HG02938 (cell line): ENCODE data around the gene KIF26B.
"Not testable (repeated sequence)": the region's sequence is repeated elsewhere in the genome, so short reads cannot be mapped to it uniquely, and the experiment has no call there.

Experiments
- ATAC-seq: cut with Tn5 transposase; IDR thresholded peaks from one replicate; pipeline ENCODE4 v1.9.1; 2021; ENCODE audit warnings: mild to moderate bottlenecking, moderate library complexity; ENCODE audit not compliant: unreplicated experiment

Gene KIF26B

GRCh38 chr1:245666412-245666811 lies 511.6 kb downstream of the KIF26B start:
- no peak for ATAC-seq

DNA sequence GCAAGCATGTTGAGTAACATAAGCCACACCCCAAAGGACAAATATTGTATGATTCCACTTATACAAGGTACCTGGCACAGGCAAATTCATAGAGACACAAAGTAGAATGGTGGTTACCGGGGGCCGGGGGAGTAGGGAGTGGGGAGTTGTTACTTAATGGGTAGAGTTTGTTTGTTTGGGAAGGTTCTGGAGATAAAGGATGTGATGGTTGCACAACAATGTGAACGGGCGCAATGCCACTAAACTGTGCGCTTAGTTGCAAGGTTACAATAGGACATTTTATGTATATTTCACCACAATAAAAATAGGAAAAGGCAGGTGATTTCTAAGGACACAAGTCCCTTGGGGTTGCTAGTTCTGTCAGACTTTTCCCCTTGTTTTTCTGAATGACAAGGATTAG lies 516.6 kb downstream of the KIF26B start:
- no peak for ATAC-seq

DNA sequence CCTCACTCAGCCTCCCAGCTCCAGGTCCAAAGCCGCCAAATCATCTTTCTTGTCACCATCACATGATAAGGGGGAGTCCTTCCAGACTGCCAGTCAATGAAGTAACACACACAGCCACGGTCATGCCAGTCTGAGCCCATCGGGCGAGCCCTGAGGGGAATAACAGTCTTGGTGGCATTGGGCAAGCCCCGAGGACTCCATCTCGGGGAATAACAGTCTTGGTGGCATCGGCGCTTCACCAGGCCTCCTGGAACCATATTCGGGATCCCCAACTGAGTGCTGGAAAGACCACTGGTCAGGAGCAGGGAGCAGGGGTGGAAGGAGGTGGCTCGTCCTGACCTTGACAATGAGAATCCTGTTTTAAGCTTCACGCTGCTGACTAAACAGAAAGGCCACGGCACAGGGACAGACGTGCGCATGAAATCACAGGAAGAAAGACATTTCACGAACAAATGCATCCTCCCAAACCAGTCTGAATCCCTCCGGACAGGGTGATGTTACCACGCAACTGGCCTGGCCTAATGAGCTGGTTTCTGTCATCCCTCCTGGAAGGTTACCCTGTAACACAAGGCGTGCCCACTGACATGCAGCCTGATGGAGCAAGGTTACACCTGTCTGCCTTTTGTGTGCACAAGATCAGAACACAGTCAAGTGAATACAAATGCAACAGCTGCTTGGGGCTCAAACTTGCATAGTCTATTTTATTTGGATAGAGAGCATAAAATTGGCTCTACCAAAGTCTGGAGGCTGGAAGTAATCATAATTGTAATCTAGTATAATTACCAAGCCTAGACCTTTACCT lies 517.4 kb downstream of the KIF26B start:
- no peak for ATAC-seq

DNA sequence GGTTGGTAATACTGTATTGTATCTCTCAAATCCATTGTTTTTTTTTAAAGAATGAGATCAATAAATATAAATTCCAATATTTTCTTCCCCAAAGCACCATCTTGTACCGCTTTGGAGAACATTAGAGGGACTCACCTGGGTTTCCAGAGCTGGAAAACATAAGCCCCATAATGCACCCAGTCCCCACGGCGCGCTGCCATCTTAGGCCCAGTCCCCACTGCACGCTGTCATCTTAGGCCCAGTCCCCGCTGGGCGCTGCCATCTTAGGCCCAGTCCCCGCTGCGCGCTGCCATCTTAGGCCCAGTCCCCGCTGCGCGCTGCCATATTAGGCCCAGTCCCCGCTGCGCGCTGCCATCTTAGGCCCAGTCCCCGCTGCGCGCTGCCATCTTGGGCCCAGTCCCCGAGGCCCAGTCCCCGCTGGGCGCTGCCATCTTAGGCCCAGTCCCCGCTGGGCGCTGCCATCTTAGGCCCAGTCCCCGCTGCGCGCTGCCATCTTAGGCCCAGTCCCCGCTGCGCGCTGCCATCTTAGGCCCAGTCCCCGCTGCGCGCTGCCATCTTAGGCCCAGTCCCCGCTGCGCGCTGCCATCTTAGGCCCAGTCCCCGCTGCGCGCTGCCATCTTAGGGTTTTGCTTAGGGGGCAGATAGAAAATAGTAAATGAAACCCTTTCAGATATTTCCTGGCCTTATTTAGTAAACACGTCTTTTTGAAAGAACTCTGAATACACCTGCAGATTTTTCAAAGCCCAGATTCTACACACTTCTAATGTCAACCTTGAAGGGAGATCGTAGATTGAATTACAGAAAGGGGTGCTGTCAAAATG lies 518.3 kb downstream of the KIF26B start:
- ATAC-seq: not testable (repeated sequence)

DNA sequence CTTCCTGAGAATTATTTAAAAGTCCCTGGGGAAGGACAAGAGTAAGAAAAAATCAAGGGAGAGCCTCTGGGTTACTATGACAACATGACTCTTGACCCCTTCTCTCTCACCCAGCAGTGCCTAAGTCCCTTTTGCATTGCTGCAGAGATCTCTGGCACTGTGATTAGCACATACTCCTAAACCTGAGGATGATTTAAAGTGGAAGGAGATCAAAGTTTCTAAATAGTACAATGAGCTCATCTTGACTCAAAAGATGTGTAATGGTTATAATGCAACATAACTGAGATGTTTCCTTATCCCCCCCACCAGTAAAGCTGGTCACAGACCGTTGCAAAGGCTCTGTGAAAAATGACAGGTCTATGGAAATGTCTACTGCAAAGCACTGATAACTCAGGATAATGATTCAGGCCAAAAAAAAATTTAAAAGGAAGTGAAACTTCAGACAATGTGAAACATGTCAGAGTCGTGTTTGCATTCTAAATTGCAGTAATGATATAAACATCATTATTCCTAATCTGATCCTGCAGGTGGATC lies 519.2 kb downstream of the KIF26B start:
- peak; percentile 69 for ATAC-seq

DNA sequence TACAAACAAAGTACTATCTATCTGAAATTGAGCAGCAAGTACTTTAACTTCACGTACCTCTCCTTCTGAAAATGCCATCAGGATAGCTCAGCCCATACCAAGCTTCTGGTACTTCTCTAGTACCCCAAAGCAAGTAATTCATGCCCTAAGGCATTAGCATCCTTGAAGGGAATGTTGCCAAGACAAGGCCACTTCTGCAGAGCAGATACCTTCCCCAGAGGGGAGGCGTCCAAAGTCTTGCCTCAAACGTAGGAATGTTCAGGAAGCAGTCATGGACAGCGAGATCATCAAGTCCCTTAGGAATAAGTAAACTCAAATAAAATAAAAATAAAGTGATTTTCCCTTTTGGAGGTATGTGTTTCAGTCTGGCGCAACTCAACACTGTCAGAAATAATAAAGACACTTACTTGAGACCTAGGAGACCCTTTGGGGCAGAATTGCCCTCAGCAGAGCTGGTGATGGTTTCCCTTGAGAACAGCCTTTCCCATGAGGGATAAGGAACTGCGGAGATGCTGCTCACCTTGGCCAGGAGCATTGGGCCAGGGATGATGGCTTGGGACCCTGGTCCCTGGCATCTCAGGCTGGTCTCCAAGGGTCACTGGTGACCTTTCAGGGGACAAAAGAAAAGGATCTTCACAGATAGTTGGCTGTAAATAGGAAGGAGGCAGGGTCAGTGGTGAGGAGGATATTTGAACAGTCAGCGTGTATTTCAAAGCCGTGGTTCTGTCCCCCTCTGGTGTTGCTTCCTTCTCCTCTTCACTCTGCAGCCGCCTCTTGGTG lies 522.9 kb downstream of the KIF26B start:
- no peak for ATAC-seq

DNA sequence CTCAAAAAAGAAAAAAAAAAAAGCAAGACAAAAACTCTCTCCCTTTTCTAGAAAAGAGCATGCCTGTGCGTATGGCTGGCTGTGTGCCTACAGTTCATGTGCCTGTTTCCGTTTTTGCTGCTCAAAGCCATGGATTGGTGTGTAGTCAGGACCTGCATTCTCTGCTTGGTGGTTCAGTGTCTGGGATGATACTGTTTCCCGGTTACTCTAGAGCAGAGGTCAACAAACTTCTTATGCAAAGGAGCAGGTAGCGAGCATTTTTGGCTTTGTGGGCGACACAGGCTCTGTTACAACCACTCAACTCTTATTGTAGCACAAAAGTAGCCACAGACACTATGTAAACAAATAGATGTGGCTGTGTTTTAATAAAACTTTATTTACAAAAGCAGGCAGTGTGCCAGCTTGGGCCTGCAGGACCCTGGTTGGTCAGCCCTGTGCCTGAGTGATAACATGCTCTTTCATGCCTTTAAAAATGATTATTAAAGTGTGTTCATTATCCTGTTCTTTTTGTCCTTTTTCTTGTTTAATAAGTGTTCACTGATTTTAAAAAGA lies 524.2 kb downstream of the KIF26B start:
- ATAC-seq: no peak

GRCh38 chr1:245679821-245680780 lies 525.3 kb downstream of the KIF26B start:
- ATAC-seq: no peak

DNA sequence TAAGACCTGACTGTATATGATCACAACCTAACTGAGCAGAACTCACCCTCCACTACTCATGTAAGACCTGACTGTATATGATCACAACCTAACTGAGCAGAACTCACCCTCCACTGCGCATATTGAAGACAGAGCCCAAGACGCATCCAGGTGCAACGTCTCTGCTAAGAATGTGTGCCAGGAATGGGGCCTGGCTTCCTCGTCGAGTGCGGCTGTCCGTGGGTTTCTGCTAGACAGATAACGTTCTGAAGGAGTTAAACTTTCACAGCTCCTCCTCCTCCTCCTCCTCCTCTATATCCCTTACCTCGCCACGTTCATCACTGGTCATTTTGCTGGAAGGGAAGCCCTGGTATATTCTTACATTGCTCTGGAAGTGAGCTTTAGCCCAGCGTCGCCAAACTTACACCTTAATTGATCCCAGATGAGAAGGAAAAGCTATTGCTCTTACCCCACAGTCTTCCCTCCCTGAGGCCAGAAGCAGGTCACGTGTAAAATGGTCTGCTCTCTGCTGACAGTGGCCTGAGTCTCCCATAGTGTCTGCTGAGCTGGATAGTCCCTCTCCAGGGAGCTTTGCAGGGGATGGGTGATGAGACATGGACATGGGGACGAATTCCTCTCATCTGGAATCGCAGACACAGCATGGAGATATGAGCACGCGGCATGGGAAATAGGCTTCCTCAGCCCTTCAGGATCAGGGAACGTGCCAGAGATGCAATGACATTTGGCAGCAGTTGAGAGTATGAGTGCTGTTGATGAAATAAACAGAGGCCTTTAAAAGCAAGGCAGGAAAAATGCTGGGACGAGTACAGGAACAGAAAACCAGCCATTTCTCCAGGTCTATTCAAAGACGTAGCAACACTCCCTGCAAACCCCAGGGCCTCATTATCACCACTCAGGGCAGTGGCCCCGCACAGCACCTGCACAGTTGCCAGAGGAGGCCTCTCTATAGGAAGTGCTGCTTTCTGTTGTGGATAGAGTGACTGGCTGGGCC lies 528.1 kb downstream of the KIF26B start:
- ATAC-seq: no peak

DNA sequence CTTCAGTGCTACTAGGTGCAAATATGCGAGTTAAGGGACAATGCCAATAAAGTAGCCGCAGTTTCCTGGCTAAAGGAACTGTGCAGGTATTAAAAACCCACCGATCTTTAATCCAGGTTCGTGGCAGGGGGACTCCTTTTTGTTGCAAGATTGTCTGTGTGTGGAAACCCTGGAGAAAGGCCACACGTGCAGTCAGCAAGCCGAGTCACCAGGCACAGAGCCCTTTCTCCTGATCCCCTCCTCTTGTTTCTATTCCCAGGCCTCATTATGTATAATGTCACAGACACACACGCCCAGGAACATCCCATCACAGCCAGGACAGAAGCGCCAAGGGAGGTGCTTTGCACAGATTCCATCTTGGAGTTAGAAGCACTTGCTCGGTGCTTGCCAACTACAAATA lies 528.9 kb downstream of the KIF26B start:
- no peak for ATAC-seq

- no peak for ATAC-seq
Measured at GRCh38 chr1:245684166-245684565, 529.4 kb downstream of the KIF26B start.

- no peak for ATAC-seq
Measured at GRCh38 chr1:245684571-245684970, 529.8 kb downstream of the KIF26B start.

DNA sequence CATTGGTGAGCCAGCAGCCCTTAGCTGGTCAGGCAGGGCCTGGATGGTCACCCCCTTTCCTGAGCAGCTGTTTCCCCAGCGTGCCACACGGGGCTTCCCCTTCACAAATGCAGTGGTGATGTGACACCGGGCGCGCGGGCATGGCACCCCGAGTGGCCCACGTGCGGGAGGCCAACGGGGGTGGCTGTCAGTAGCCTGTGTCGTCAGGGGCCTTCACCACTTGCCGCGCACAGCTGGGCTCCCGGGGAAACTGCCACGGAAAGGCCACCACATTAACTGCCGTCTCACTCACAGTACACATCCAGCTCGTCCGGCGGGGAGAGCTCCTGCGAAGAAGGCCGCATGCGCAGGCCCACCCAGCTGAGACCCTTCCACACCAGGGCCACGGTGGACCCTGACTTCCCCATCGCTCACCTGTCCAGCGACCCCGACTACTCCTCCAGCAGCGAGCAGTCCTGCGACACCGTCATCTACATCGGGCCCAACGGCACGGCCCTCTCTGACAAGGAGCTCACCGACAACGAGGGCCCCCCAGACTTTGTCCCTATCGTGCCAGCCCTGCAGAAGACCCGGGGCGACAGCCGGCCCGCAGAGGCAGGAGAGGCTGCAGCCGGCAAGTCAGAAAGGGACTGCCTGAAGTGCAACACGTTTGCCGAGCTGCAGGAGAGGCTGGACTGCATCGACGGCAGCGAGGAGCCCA lies 530.5 kb downstream of the KIF26B start:
- no peak for ATAC-seq

- ATAC-seq: no peak
Measured at GRCh38 chr1:245686006-245686405, 531.2 kb downstream of the KIF26B start.

- ATAC-seq: no peak
Measured at GRCh38 chr1:245686446-245687030, 531.8 kb downstream of the KIF26B start.

DNA sequence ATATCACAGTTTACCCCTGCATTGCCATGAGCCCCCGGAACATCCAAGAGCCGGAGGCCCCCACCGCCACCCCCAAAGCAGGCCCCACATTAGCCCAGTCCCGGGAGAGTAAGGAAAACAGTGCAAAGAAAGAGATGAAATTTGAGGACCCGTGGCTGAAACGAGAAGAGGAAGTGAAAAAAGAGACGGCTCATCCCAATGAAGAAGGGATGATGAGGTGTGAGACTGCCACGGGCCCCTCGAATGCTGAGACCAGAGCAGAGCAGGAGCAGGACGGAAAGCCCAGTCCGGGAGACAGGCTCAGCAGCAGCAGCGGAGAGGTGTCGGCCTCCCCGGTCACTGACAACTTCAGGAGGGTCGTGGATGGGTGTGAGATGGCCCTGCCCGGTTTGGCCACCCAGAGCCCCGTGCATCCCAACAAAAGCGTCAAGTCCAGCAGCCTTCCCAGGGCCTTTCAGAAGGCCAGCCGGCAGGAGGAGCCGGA lies 532.4 kb downstream of the KIF26B start:
- ATAC-seq: no peak
